Endothelial cell of umbilical vein (primary cell): ENCODE measurements around the gene BHLHE23. TPM values are rescaled to one million over a fixed set of nuclear protein-coding genes. Genes with fewer than 3 reads are reported as not detected.

Source experiments
- BruUV-seq: library from RNA; stranded (reverse); fragments of 400-500 nt; replicated peaks from 2 replicates; lab custom pipeline; 2021; lab: Mats Ljungman, UMichigan
- CTCF ChIA-PET: fragments of 300-600, 350-600 bp; sonication (Branson Sonifier 250); formaldehyde crosslinking; loops from one replicate; lab custom pipeline; 2021; ENCODE audit warnings: antibody characterized with exemption, inconsistent platforms; lab: Charles Lee
- POLR2A ChIA-PET: fragments of 300-600, 350-600 bp; sonication (Branson Sonifier 250); formaldehyde crosslinking; loops from one replicate; lab custom pipeline; 2021; ENCODE audit warnings: antibody characterized with exemption, inconsistent platforms; lab: Charles Lee
- DNase-seq: peaks from one replicate; pipeline ENCODE4 v3.0.0-alpha.2; 2011; ENCODE audit warnings: low read depth, low spot score
- FAIRE-seq: peaks from 2 replicates; lab custom pipeline; 2011; peaks lifted over from hg19 to GRCh38; lab: Jason Lieb, UNC
- H2AFZ ChIP-seq: 2 replicates; pipeline ENCODE4 v1.6.0; 2012; ENCODE audit warnings: low read depth, low read length, control low read depth, inconsistent platforms
- H3K27ac ChIP-seq: 2 replicates; pipeline ENCODE4 v1.5.1; 2011; ENCODE audit warnings: low read depth, mild to moderate bottlenecking, control low read depth, low read length, moderate library complexity; ENCODE audit not compliant: insufficient read depth
- H3K27me3 ChIP-seq, 2 experiments: 2 replicates each; pipeline versions ENCODE4 v1.6.0 to v1.6.1; 2011; ENCODE audit warnings: low read length in 2 of 2, mixed read lengths in 1 of 2; ENCODE audit not compliant: control insufficient read depth in 2 of 2, insufficient read depth in 2 of 2
- H3K36me3 ChIP-seq, 2 experiments: 2 replicates in 1 of 2; 3 replicates in 1 of 2; pipeline ENCODE4 v1.5.1; 2011; ENCODE audit warnings: low read length in 2 of 2, mild to moderate bottlenecking in 1 of 2, moderate library complexity in 1 of 2; ENCODE audit not compliant: control insufficient read depth in 2 of 2, insufficient read depth in 2 of 2; ENCODE audit errors: extremely low read depth in 1 of 2
- H3K4me1 ChIP-seq: 3 replicates; pipeline ENCODE4 v1.5.1; 2011; ENCODE audit warnings: mild to moderate bottlenecking, low read length; ENCODE audit not compliant: control insufficient read depth, insufficient read depth; ENCODE audit errors: extremely low read depth
- H3K4me2 ChIP-seq: 2 replicates; pipeline ENCODE4 v1.6.1; 2011; ENCODE audit warnings: low read length, control low read depth, mixed read lengths; ENCODE audit not compliant: insufficient read depth
- H3K4me3 ChIP-seq, 3 experiments: fragments of 200-600 bp in 1 of 3; sonication (generic), shearing (Covaris generic) in 1 of 3; replicated peaks in 1 of 3; 2 replicates each; pipeline ENCODE4 v1.5.1; 2011 to 2016; ENCODE audit warnings: control low read depth in 3 of 3, low read length in 3 of 3, mild to moderate bottlenecking in 2 of 3, inconsistent platforms in 1 of 3, low read depth in 1 of 3, moderate library complexity in 1 of 3; ENCODE audit not compliant: insufficient read depth in 1 of 3
- H3K79me2 ChIP-seq: 2 replicates; pipeline ENCODE4 v1.6.0; 2012; ENCODE audit warnings: low read length, inconsistent platforms; ENCODE audit not compliant: control insufficient read depth, insufficient read depth
- H3K9ac ChIP-seq: replicated peaks from 2 replicates; pipeline ENCODE3; 2011; ENCODE audit warnings: low read length, control low read depth; ENCODE audit not compliant: insufficient read depth; ENCODE audit errors: extremely low read depth
- H3K9me1 ChIP-seq: replicated peaks from 3 replicates; pipeline ENCODE4 v1.6.0; 2011; ENCODE audit warnings: mild to moderate bottlenecking, low read length; ENCODE audit not compliant: control insufficient read depth, insufficient read depth; ENCODE audit errors: extremely low read depth
- H3K9me3 ChIP-seq: replicated peaks from 2 replicates; pipeline ENCODE4 v1.5.1; 2012; ENCODE audit warnings: low read length, inconsistent platforms; ENCODE audit not compliant: control insufficient read depth, insufficient read depth
- H4K20me1 ChIP-seq: replicated peaks from 2 replicates; pipeline ENCODE3; 2011; ENCODE audit warnings: mild to moderate bottlenecking, low read length; ENCODE audit not compliant: control insufficient read depth, insufficient read depth; ENCODE audit errors: extremely low read depth
- MYC ChIP-seq: IDR thresholded peaks from one replicate; pipeline ENCODE4 v1.6.1; 2011; ENCODE audit warnings: mild to moderate bottlenecking, low read depth, low read length
- POLR2A ChIP-seq: IDR thresholded peaks from 2 replicates; pipeline ENCODE4 v1.6.1; 2012; ENCODE audit warnings: low read depth, mild to moderate bottlenecking, control low read depth, low read length
- POLR2AphosphoS5 ChIP-seq: IDR thresholded peaks from 2 replicates; pipeline ENCODE4 v1.6.1; 2012; ENCODE audit warnings: low read depth, mild to moderate bottlenecking, control low read depth, low read length, moderate library complexity; ENCODE audit not compliant: insufficient read depth
- dilution Hi-C: fragments of 300-500 bp; cut with MboI; formaldehyde crosslinking; loops from one replicate; pipeline ENCODE4 v1.15.0; 2019; ENCODE audit warnings: low sequenced_read_pairs; ENCODE audit not compliant: extremely low pct_ligation_motif_present
- intact Hi-C: fragments of 100-400 bp; cut with micrococcal nuclease; formaldehyde crosslinking; loops from one replicate; pipeline ENCODE4 v1.10.0; 2022
- polyA plus RNA-seq, 4 experiments: library from polyadenylated mRNA; depleted of rRNA in 3 of 4; stranded (reverse) in 3 of 4; unstranded in 1 of 4; fragments of >200 nt; gene quantifications; 2 replicates each; pipeline versions ENCODE4 v1.2.1 to v1.2.3, GENCODE V29; 2011 to 2012; ENCODE audit warnings: missing spikeins in 1 of 4
- total RNA-seq: library from RNA; stranded (reverse); gene quantifications from 2 replicates; pipeline ENCODE4 v1.2.3, GENCODE V29; 2021
- TF ChIP-seq, protein P1 (sequence below), 2 donors: IDR thresholded peaks; 1 replicate in 1 of 2; 2 replicates in 1 of 2; pipeline ENCODE4 v1.5.1; 2011; ENCODE audit warnings: low read length in 2 of 2, mild to moderate bottlenecking in 2 of 2, moderate library complexity in 2 of 2, control low read depth in 1 of 2, inconsistent platforms in 1 of 2, low read depth in 1 of 2; ENCODE audit not compliant: insufficient read depth in 1 of 2; ENCODE audit errors: extremely low read depth in 1 of 2
- TF ChIP-seq, protein P2 (sequence below): IDR thresholded peaks from 2 replicates; pipeline ENCODE4 v1.6.1; 2011; ENCODE audit not compliant: insufficient read depth, insufficient read length

The BHLHE23 gene
- total and polyA plus RNA-seq, 2 donors (not counting 3 experiments of a cell fraction or from before 2014, with no cell fraction given), result not detected

DNA sequence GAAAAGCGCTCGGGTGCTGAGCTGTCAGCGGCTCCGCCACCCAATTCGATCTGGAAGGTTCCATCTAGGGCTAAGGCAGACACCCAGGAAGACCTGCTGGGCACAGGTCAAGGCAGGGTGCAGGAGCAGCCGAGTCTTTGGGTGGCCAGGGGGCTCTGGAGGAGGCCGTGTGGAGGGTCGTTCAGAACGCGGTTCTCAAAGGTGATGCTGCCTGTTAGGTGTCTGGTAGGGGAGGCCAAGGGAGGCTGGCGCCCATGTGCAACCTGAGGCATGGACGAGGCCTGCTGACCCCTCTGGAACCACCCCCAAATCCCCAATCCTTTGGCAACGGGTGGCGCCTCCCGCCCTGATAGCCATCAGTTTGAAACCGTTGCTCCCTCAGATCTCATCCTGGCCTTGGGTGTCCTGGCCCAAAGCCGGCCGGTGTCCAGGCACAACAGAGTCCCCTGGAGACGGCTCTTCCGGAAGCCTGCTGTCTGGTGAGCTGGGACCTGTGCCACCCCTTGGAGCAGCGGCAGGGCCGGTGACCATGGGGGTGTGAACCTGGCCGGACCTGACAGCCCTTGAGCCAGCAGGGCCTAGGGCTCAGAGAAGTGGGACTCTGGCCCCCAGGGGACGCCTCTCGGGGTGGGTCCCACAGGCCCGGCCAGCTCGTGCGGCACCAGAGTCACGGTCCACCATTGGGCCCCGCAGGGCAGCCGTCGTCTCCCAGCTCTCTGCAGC lies 43.7 kb downstream of the BHLHE23 start:
- no peaks in the 10 kb centered on the region for H3K79me2 ChIP-seq
- FAIRE-seq (no peak), DNase-seq (no peak)
- no peaks in the 10 kb centered on the region for H3K9me1 ChIP-seq
- H3K36me3 ChIP-seq, result peaks cover 5 to 7% of the 10 kb centered on the region in 2 experiments
- dilution Hi-C loops, result no loop called here
- H3K4me3 ChIP-seq, result no peak overlapping the region
- CTCF ChIA-PET, result interaction anchor here (0.7 to 2.2 kb wide), 1 partner anchor 9 kb away, joined by 4 to 7 read pairs; no protein-coding TSS in a partner anchor
- TF ChIP-seq, protein P1, sequence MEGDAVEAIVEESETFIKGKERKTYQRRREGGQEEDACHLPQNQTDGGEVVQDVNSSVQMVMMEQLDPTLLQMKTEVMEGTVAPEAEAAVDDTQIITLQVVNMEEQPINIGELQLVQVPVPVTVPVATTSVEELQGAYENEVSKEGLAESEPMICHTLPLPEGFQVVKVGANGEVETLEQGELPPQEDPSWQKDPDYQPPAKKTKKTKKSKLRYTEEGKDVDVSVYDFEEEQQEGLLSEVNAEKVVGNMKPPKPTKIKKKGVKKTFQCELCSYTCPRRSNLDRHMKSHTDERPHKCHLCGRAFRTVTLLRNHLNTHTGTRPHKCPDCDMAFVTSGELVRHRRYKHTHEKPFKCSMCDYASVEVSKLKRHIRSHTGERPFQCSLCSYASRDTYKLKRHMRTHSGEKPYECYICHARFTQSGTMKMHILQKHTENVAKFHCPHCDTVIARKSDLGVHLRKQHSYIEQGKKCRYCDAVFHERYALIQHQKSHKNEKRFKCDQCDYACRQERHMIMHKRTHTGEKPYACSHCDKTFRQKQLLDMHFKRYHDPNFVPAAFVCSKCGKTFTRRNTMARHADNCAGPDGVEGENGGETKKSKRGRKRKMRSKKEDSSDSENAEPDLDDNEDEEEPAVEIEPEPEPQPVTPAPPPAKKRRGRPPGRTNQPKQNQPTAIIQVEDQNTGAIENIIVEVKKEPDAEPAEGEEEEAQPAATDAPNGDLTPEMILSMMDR (IDR thresholded peaks at IDR 0.05; ENCODE audit: extremely low read depth in 1 of 2, insufficient read depth in 1 of 2, low read depth in 1 of 2, low read length in 2 of 2), result no peak
- TF ChIP-seq, protein P2, sequence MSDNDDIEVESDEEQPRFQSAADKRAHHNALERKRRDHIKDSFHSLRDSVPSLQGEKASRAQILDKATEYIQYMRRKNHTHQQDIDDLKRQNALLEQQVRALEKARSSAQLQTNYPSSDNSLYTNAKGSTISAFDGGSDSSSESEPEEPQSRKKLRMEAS, result no peak
- no peak for TF ChIP-seq POLR2A
- TF ChIP-seq POLR2AphosphoS5, result no peak
- no peak for TF ChIP-seq MYC
- intact Hi-C loops, result no loop called here
- no peak overlapping the region for H3K4me2 ChIP-seq
- no peaks in the 10 kb centered on the region for H4K20me1 ChIP-seq
- H2AFZ ChIP-seq, result no peak overlapping the region
- no peak overlapping the region for H3K27ac ChIP-seq
- H3K9me3 ChIP-seq, result no peaks in the 10 kb centered on the region
- H3K4me1 ChIP-seq, result no peaks in the 10 kb centered on the region
- POLR2A ChIA-PET, result no interaction called here
- no peaks in the 10 kb centered on the region for H3K27me3 ChIP-seq
- no peak overlapping the region for H3K9ac ChIP-seq
- no TSS peak for BruUV-seq
